Breast epithelium (tissue), 3 donors: ENCODE measurements around the gene S100Z.

Experiments used
- POLR2A ChIP-seq: fragments of 450-650 bp; IDR thresholded peaks from one replicate; pipeline ENCODE4 v1.6.1; 2016; ENCODE audit warnings: antibody characterized with exemption, mild to moderate bottlenecking, moderate library complexity
- POLR2AphosphoS5 ChIP-seq, 3 donors: sonication (generic); formaldehyde crosslinking; IDR thresholded peaks; one replicate each; pipeline ENCODE4 v1.6.1; 2017; ENCODE audit warnings: antibody characterized with exemption in 3 of 3
- TF ChIP-seq, protein P1 (sequence below), 3 donors: fragments of 450-650 bp; IDR thresholded peaks; one replicate each; pipeline ENCODE4 v1.5.1; 2016 to 2017; ENCODE audit warnings: antibody characterized with exemption in 3 of 3, mild to moderate bottlenecking in 3 of 3, moderate library complexity in 3 of 3

DNA sequence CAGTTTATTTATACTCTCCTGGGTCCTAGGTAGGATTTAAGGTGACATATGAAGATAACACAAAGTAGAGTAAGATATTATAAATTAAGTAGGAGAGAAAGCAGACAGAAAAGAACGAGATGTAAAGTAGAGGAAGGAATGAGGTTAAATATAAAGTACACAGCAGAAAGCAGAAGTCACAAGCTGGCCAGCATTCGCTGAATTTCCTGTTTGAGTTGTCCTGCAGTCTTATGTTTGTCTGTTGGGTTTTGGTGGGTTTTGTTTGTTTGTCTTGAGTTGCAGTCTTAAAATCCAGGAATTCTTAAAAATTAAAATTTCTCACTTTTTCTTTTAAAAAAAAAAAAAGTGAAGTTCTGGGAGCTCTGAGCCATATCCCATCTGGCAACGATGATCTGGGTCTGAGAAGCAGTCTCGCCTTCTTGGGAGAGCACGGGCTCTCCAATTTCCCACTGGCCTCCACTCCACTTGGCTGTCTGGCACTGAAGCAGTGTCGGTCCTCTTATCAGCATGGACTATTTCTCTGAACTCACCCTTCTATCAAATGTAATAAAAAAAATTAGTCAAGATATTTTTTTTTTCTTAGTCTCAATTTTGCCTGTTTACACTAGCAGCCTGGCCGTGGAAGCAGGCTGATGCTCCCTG, 2.0 kb downstream of the S100Z start:
- TF ChIP-seq POLR2AphosphoS5 (IDR thresholded peaks at IDR 0.05), result no peak
- TF ChIP-seq, protein P1, sequence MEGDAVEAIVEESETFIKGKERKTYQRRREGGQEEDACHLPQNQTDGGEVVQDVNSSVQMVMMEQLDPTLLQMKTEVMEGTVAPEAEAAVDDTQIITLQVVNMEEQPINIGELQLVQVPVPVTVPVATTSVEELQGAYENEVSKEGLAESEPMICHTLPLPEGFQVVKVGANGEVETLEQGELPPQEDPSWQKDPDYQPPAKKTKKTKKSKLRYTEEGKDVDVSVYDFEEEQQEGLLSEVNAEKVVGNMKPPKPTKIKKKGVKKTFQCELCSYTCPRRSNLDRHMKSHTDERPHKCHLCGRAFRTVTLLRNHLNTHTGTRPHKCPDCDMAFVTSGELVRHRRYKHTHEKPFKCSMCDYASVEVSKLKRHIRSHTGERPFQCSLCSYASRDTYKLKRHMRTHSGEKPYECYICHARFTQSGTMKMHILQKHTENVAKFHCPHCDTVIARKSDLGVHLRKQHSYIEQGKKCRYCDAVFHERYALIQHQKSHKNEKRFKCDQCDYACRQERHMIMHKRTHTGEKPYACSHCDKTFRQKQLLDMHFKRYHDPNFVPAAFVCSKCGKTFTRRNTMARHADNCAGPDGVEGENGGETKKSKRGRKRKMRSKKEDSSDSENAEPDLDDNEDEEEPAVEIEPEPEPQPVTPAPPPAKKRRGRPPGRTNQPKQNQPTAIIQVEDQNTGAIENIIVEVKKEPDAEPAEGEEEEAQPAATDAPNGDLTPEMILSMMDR (IDR thresholded peaks at IDR 0.05), result no peak
- TF ChIP-seq POLR2A, result no peak
